Measurements from ENCODE around the gene SSR1. TPM values are rescaled to one million over a fixed set of nuclear protein-coding genes. Genes with fewer than 3 reads are reported as not detected.
A peak's percentile ranks its signal among the peaks of the same experiment; 100 is the strongest.

Gene SSR1
- total RNA-seq, 4 donors from 2014 or later = 12.7 to 68.9 (median 50.3) TPM

DNA sequence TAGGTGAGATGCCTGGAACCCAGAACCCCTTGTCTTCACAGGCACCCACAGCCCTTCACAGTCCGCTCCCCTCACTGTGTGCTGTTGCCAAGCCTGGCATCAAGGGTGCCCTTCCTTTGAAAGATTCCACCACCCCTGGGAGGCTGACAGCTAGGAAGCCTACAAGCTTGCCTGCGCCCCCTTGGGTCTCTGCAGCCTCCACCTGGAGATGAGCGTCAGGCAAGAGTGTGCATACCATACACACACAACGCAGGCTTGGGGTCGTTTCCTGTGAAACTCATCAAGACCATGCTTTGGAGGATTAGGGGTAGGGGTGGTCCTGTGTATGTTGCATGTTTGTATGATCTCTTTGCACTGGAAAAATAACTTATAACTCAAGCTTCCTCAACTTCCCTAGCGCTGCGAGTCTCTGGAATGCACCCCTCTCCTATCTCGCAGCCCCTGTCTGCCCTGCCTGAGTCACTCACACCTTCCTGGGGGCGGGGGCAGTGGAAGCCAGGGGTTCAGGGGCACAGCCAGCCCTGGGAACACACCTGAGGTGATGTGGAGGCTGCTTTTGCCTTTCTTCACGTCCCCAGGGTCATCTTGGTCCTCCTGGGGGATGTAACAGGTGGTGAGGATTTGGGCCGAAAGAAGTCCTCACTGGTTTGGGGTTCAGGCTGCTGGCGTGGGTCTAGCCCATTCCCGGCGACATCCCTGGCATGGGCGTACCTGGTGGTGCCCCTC lies 67.2 kb downstream of the SSR1 start:
- H3K9me3 ChIP-seq = no peaks in the 10 kb centered on the region
- peaks cover 0 to 43% (median 18%) of the 10 kb centered on the region in 4 donors for H3K36me3 ChIP-seq
- no peak for DNase-seq
- peaks cover 8 to 37% (median 26%) of the 10 kb centered on the region in 4 donors for H3K4me1 ChIP-seq
- in situ Hi-C loops (cut with MboI; ENCODE audit: low pct_ligation_motif_present in 1 of 4, low pct_unique_long_range_greater_than_20kb in 1 of 4, low sequenced_read_pairs in 3 of 4) = loop anchor here (10.0 to 25.0 kb wide), 5 partner anchors 134 to 571 kb away; partner anchors contain the start of gene RREB1 (in 1 of the 4)
- WGBS, 2 donors (ENCODE audit: low coverage in 1 of 2) = 94% methylated on average over 15 of the region's 15 CpGs; no CpG with 5 or more reads in 1 of the 2 donors
- intact Hi-C loops (cut with DNase I; ENCODE audit: low total_unique reads) = no loop called here
- no peaks in the 10 kb centered on the region for H3K27me3 ChIP-seq
- TF ChIP-seq POLR2A (IDR thresholded peaks at IDR 0.05) (no peak), EP300 (IDR thresholded peaks at IDR 0.05; ENCODE audit: low read depth) (no peak), POLR2AphosphoS5 (IDR thresholded peaks at IDR 0.05) (peak in 1 of 3 donors; percentile 6)
- TF ChIP-seq, protein P1, sequence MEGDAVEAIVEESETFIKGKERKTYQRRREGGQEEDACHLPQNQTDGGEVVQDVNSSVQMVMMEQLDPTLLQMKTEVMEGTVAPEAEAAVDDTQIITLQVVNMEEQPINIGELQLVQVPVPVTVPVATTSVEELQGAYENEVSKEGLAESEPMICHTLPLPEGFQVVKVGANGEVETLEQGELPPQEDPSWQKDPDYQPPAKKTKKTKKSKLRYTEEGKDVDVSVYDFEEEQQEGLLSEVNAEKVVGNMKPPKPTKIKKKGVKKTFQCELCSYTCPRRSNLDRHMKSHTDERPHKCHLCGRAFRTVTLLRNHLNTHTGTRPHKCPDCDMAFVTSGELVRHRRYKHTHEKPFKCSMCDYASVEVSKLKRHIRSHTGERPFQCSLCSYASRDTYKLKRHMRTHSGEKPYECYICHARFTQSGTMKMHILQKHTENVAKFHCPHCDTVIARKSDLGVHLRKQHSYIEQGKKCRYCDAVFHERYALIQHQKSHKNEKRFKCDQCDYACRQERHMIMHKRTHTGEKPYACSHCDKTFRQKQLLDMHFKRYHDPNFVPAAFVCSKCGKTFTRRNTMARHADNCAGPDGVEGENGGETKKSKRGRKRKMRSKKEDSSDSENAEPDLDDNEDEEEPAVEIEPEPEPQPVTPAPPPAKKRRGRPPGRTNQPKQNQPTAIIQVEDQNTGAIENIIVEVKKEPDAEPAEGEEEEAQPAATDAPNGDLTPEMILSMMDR (IDR thresholded peaks at IDR 0.05) = no peak
- H3K27ac ChIP-seq = no peak overlapping the region
- no peak overlapping the region for H3K4me3 ChIP-seq

DNA sequence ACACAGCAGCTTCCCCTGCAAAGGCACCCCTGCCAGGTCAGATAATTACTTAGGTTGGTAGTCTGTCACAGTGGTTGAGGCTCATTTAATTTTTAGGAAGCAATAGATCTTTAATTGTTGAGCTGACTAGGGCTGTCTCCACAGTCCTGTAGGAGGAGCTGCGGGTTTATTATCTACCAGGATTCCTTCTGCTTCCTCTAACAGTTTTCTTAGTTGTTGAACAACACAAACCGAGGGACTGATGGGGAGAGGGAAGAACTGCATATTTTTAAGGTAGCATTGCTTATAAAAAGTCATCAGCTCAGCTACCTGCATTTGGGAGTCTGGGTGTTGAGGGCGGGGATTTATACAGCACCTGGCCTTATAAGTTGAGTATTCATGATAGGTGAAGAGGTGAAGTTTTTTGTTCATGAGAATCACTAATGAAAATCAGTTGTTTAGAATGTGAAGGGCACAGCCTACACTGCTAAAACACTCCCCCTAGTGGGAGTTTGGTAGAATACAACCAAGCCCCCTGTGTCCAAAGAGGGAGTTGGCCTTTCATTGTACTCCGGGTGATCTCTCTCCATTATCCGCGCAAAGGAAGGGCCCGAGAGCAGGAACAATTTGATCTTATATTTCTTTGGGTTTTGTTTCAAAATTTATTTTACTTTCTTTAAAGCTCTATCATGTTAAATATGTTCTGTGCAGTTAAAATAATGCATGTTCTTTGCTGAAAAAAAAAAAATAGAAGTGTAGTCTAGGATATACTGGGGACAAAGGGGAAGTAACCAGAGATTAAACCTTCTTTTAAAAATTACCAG lies 69.6 kb downstream of the SSR1 start:
- intact Hi-C loops (cut with DNase I; ENCODE audit: low total_unique reads) = loop anchor here (5.0 kb wide), 1 partner anchor 136 kb away; the partner anchor contains the start of gene RREB1
- 10 to 11% methylated on average over 2 to 7 of the region's 7 CpGs for WGBS, 2 donors (ENCODE audit: low coverage in 1 of 2)
- peaks cover 8 to 42% (median 28%) of the 10 kb centered on the region in 4 donors for H3K4me1 ChIP-seq
- H3K36me3 ChIP-seq = peaks cover 0 to 26% (median 8%) of the 10 kb centered on the region in 4 donors
- H3K4me3 ChIP-seq = no peak overlapping the region
- no peaks in the 10 kb centered on the region for H3K27me3 ChIP-seq
- in situ Hi-C loops (cut with MboI; ENCODE audit: low pct_ligation_motif_present in 1 of 4, low pct_unique_long_range_greater_than_20kb in 1 of 4, low sequenced_read_pairs in 3 of 4) = loop anchor here (10.0 to 25.0 kb wide), 5 partner anchors 131 to 569 kb away; partner anchors contain the start of gene RREB1 (in 1 of the 4)
- H3K9me3 ChIP-seq = no peaks in the 10 kb centered on the region
- H3K27ac ChIP-seq = peak overlapping the region; percentile 73 to 76 (median 75)
- TF ChIP-seq EP300 (IDR thresholded peaks at IDR 0.05; ENCODE audit: low read depth) (no peak), POLR2AphosphoS5 (IDR thresholded peaks at IDR 0.05) (no peak)
- TF ChIP-seq, protein P1 (IDR thresholded peaks at IDR 0.05) = peak; percentile 85 to 92 (median 88)
- DNase-seq = peak; percentile 40

DNA sequence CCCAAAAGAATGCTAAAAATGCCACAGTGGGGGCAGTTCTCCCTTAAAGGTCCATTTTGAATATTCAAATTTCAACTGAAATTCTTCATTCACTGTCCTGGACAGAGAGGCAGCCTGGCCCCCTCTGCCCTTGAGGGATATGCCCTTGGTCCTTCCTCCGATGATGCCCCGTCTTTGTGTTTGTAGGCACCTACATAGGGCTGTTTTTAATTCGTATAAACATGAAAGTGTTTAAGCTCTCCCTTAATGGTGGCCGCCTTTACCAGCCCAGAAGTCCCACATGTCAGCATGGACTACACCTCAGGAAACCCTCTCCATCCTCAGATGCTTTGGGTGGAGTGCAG lies 70.2 kb downstream of the SSR1 start:
- in situ Hi-C loops (cut with MboI; ENCODE audit: low pct_ligation_motif_present in 1 of 4, low pct_unique_long_range_greater_than_20kb in 1 of 4, low sequenced_read_pairs in 3 of 4) (loop anchor here (10.0 to 25.0 kb wide), 5 partner anchors 131 to 568 kb away; partner anchors contain the start of gene RREB1 (in 1 of the 4)), intact Hi-C loops (cut with DNase I; ENCODE audit: low total_unique reads) (loop anchor here (5.0 kb wide), 1 partner anchor 136 kb away; the partner anchor contains the start of gene RREB1)
- Histone ChIP-seq H3K36me3 (peaks cover 0 to 21% (median 6%) of the 10 kb centered on the region in 4 donors), H3K27ac (peak overlapping the region; percentile 73 to 76 (median 75)), H3K4me1 (peaks cover 8 to 42% (median 28%) of the 10 kb centered on the region in 4 donors), H3K27me3 (no peaks in the 10 kb centered on the region), H3K4me3 (no peak overlapping the region), H3K9me3 (no peaks in the 10 kb centered on the region)
- 70 to 74% methylated on average over 2 to 4 of the region's 4 CpGs for WGBS, 2 donors (ENCODE audit: low coverage in 1 of 2)
- TF ChIP-seq POLR2AphosphoS5 (IDR thresholded peaks at IDR 0.05) = no peak
- no peak for TF ChIP-seq POLR2A (IDR thresholded peaks at IDR 0.05)
- TF ChIP-seq, protein P1 (IDR thresholded peaks at IDR 0.05) = no peak
- no peak for TF ChIP-seq EP300 (IDR thresholded peaks at IDR 0.05; ENCODE audit: low read depth)
- no peak for DNase-seq

All from transverse colon (tissue), 4 donors.